Adrenal gland (tissue), 19 donors: ENCODE results near the gene ZDHHC24. TPM values are rescaled to one million over a fixed set of nuclear protein-coding genes. Genes with fewer than 3 reads are reported as not detected.

Source experiments
- DNase-seq, 7 donors: peaks; one replicate each; pipeline ENCODE4 v3.0.0-alpha.2; 2019 to 2020
- H3K27ac ChIP-seq, 5 donors: fragments of 200-600 bp; sonication (generic) in 4 of 5; 1 replicate in 3 of 5; 2 replicates in 2 of 5; pipeline versions ENCODE4 v1.5.1 to v1.8.0; 2016 to 2020; ENCODE audit warnings: mild to moderate bottlenecking in 1 of 5
- H3K27me3 ChIP-seq: fragments of 200-600 bp; 2 replicates; pipeline ENCODE4 v1.8.0; 2021
- H3K36me3 ChIP-seq, 2 donors: fragments of 200-600 bp; replicated peaks in 1 of 2; 1 replicate in 1 of 2; 2 replicates in 1 of 2; pipeline versions ENCODE4 v1.5.1 to v1.8.0; 2018 to 2022
- H3K4me1 ChIP-seq, 2 donors: fragments of 200-600 bp; replicated peaks in 1 of 2; 1 replicate in 1 of 2; 2 replicates in 1 of 2; pipeline versions ENCODE4 v1.5.1 to v1.8.0; 2018 to 2021
- H3K4me3 ChIP-seq, 4 donors: fragments of 200-600 bp; sonication (generic) in 3 of 4; one replicate each; pipeline ENCODE4 v1.5.1; 2016 to 2018
- H3K9me3 ChIP-seq, 3 donors: fragments of 200-600 bp; sonication (generic) in 1 of 3; replicated peaks in 1 of 3; 1 replicate in 2 of 3; 2 replicates in 1 of 3; pipeline versions ENCODE4 v1.5.1 to v1.8.0; 2016 to 2021
- POLR2A ChIP-seq, 2 donors: fragments of 450-650 bp; IDR thresholded peaks; one replicate each; pipeline ENCODE4 v1.6.1; 2017; ENCODE audit warnings: antibody characterized with exemption in 2 of 2, mild to moderate bottlenecking in 2 of 2, moderate library complexity in 1 of 2
- WGBS, 4 donors: extraction: QIAGEN DNeasy Blood & Tissue Kit in 2 of 4; methylation state at CpG; one replicate each; pipeline versions ENCODE4 v1.1.5 to v1.1.7; 2013 to 2017; 5-methylcytosine and 5-hydroxymethylcytosine counted together
- intact Hi-C, 2 donors: fragments of 100-400 bp; cut with DNase I; formaldehyde crosslinking; loops; one replicate each; pipeline versions ENCODE4 v1.14.1 to v1.15.0; 2022 to 2023
- long read RNA-seq, 10 donors: library from polyadenylated mRNA in 3 of 10; unstranded in 2 of 10; stranded (forward) in 1 of 10; transcript quantifications; one replicate each; pipeline ENCODE4 v2.0.0 and lab custom pipeline, GENCODE V29; 2021 to 2026
- polyA plus RNA-seq, 3 donors: library from polyadenylated mRNA; stranded (reverse); fragments of 200-250 nt in 2 of 3; fragments of 350-450 nt in 1 of 3; fragmentation: Illumina TruSeq in 1 of 3; extraction: RNeasy Lipid Tissue Mini Kit (QIAGEN cat#74804) in 1 of 3; gene quantifications; one replicate each; pipeline ENCODE4 v1.2.3, GENCODE V29; 2013 to 2014
- total RNA-seq, 9 donors: library from RNA; depleted of rRNA in 4 of 9; stranded (reverse); fragments of >200 nt in 4 of 9; fragments of 120-200 nt in 1 of 9; fragmentation: NEBNext Ultra II Directional in 1 of 9; extraction: Animal tissue kit (Norgen Biotek cat#: 25700) in 1 of 9; gene quantifications; one replicate each; pipeline versions ENCODE4 v1.1.0 to v1.2.4, GENCODE V29; 2013 to 2023
- TF ChIP-seq, protein P1 (sequence below), 6 experiments: fragments of 450-650 bp in 4 of 6; fragments of 200-600 bp in 2 of 6; sonication (generic) in 1 of 6; IDR thresholded peaks; 1 replicate in 5 of 6; 2 replicates in 1 of 6; pipeline versions ENCODE4 v1.5.1 to v1.8.0; 2016 to 2021; ENCODE audit warnings: antibody characterized with exemption in 6 of 6, mild to moderate bottlenecking in 2 of 6, moderate library complexity in 1 of 6
- donor health status: healthy with polysubstance abuse.
- donor health status: Bipolar disorder and iron deficiency.
- donor health status: DM: yes; HTN: yes; CAD: no.
- donor health status: DM: no; HTN: no; CAD: no.
- donor health status: DM: no; HTN: no; CAD: no.
- donor health status: DM: yes; HTN: yes; CAD: no.

ZDHHC24 gene, protein sequence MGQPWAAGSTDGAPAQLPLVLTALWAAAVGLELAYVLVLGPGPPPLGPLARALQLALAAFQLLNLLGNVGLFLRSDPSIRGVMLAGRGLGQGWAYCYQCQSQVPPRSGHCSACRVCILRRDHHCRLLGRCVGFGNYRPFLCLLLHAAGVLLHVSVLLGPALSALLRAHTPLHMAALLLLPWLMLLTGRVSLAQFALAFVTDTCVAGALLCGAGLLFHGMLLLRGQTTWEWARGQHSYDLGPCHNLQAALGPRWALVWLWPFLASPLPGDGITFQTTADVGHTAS
- 10 to 100 TPM in 8 of 9 donors, 1 to 10 TPM in 1; 9.4 to 34.7 (median 21.7) TPM for total RNA-seq
- 10 to 100 TPM in 1 of 3 donors, 1 to 10 TPM in 2; 8.6 to 12.8 (median 9.7) TPM for polyA plus RNA-seq
- long read RNA-seq, donor 1, full-length matches to known transcripts: 10 of 183 reads
- long read RNA-seq, donor 1, partial matches to known transcripts: 90 of 183 reads
- long read RNA-seq, donor 1, other reads (novel, unspliced or antisense): 83 of 183 reads
- long read RNA-seq, donor 2, full-length matches to known transcripts: 6 of 6 reads
- long read RNA-seq, donor 2, partial matches to known transcripts: 0 of 6 reads
- long read RNA-seq, donor 2, other reads (novel, unspliced or antisense): 0 of 6 reads
- long read RNA-seq, donor 3, full-length matches to known transcripts: 1 of 1 reads
- long read RNA-seq, donor 3, partial matches to known transcripts: 0 of 1 reads
- long read RNA-seq, donor 3, other reads (novel, unspliced or antisense): 0 of 1 reads
- long read RNA-seq, donor 4, full-length matches to known transcripts: 34 of 41 reads
- long read RNA-seq, donor 4, partial matches to known transcripts: 2 of 41 reads
- long read RNA-seq, donor 4, other reads (novel, unspliced or antisense): 5 of 41 reads
- long read RNA-seq, donor 5, full-length matches to known transcripts: 61 of 95 reads
- long read RNA-seq, donor 5, partial matches to known transcripts: 1 of 95 reads
- long read RNA-seq, donor 5, other reads (novel, unspliced or antisense): 33 of 95 reads
- long read RNA-seq, donor 6, full-length matches to known transcripts: 16 of 19 reads
- long read RNA-seq, donor 6, partial matches to known transcripts: 0 of 19 reads
- long read RNA-seq, donor 6, other reads (novel, unspliced or antisense): 3 of 19 reads
- long read RNA-seq, donor 7, full-length matches to known transcripts: 4 of 4 reads
- long read RNA-seq, donor 7, partial matches to known transcripts: 0 of 4 reads
- long read RNA-seq, donor 7, other reads (novel, unspliced or antisense): 0 of 4 reads
- long read RNA-seq, donor 8, full-length matches to known transcripts: 9 of 15 reads
- long read RNA-seq, donor 8, partial matches to known transcripts: 6 of 15 reads
- long read RNA-seq, donor 8, other reads (novel, unspliced or antisense): 0 of 15 reads
- long read RNA-seq, donor 9, full-length matches to known transcripts: 4 of 4 reads
- long read RNA-seq, donor 9, partial matches to known transcripts: 0 of 4 reads
- long read RNA-seq, donor 9, other reads (novel, unspliced or antisense): 0 of 4 reads
- long read RNA-seq, donor 10, full-length matches to known transcripts: 5 of 5 reads
- long read RNA-seq, donor 10, partial matches to known transcripts: 0 of 5 reads
- long read RNA-seq, donor 10, other reads (novel, unspliced or antisense): 0 of 5 reads

DNA sequence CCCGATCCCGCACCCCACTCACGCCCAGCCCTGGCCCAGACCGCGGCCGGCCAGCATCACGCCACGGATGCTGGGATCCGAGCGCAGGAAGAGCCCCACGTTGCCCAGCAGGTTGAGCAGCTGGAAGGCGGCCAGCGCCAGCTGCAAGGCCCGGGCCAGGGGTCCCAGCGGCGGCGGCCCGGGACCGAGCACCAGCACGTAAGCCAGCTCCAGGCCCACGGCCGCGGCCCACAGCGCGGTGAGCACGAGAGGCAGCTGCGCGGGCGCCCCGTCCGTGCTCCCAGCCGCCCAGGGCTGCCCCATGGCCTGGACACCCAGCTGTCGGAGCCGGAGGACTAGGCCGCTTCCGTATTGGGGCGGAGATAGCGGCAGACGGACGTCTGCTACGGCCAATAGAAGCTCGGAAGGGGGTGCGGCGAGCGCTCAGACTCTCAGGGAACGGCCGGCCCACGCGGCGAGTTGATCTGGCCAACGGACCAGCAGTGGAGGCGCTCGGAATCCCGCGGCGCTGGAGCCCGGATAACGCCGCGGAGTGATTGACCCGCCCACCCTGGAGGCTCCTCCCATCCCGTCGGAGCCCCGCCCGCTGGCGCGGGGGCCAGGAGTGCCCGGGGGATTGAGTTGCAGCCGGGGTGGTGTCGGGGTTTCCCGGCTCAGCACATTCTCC lies at the start of gene ZDHHC24:
TSS of gene ZDHHC24 (minus strand) at position 348 of the 667 bp plus-strand sequence. CDS start at position 303, 45 bp downstream.
- peaks cover 0 to 4% of the 10 kb centered on the region in 2 donors for H3K36me3 ChIP-seq
- intact Hi-C loops: loop anchor here in 1 of 2 donors (10.0 kb wide), 1 partner anchor 61 kb away; the partner anchor contains the start of gene DPP3
- 0 to 2% (median 0%) methylated on average over 11 to 71 of the region's 71 CpGs for WGBS, 4 donors
- peaks cover 10 to 18% of the 10 kb centered on the region in 2 donors for H3K4me1 ChIP-seq
- H3K9me3 ChIP-seq: no peaks in the 10 kb centered on the region
- H3K27ac ChIP-seq: peak within 1 kb of the TSS in 3 of 5 donors; percentile 46 to 73 (median 54)
- H3K4me3 ChIP-seq: peak within 1 kb of the TSS; percentile 25 to 86 (median 80)
- H3K27me3 ChIP-seq: no peaks in the 10 kb centered on the region
- peak; percentile 97 to 99 (median 98) for DNase-seq
- TF ChIP-seq, protein P1, sequence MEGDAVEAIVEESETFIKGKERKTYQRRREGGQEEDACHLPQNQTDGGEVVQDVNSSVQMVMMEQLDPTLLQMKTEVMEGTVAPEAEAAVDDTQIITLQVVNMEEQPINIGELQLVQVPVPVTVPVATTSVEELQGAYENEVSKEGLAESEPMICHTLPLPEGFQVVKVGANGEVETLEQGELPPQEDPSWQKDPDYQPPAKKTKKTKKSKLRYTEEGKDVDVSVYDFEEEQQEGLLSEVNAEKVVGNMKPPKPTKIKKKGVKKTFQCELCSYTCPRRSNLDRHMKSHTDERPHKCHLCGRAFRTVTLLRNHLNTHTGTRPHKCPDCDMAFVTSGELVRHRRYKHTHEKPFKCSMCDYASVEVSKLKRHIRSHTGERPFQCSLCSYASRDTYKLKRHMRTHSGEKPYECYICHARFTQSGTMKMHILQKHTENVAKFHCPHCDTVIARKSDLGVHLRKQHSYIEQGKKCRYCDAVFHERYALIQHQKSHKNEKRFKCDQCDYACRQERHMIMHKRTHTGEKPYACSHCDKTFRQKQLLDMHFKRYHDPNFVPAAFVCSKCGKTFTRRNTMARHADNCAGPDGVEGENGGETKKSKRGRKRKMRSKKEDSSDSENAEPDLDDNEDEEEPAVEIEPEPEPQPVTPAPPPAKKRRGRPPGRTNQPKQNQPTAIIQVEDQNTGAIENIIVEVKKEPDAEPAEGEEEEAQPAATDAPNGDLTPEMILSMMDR (IDR thresholded peaks at IDR 0.05): no peak
- TF ChIP-seq POLR2A (IDR thresholded peaks at IDR 0.05): peak; percentile 63 to 79

DNA sequence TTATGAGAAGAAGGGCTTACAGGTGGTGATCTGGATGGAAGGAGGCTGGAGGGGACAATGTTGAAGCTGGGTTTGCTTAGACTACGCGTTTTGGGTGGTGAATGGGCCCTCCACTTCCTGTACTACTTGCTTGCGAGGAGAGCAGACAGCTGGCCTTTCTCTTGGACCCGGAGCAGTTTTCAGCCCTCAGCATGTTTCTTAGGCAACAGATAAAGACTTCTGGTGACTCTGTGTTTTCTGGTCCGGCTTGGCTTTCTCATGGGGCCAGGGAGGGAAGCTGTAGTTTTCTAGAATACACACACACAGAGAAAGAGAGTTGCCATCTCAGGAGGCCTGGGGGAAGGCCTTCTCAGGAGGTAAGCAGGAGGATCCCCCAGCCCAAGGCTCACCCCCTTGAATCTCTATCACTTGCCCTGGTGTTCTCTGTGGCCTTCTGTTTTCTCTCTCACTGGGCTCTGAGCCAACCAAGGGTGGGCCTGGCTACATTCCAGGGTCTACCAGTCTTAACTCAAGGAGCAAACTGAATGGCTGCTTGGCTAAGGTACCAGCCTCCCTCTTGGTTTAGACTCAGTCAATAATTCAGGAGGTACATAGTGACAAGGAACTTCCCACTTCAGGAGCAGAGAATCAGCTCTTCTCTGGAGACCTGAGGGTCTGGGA lies 49.5 kb upstream of the ZDHHC24 start:
- Histone ChIP-seq H3K27me3 (no peaks in the 10 kb centered on the region), H3K4me3 (no peak overlapping the region), H3K36me3 (peaks cover 0 to 11% of the 10 kb centered on the region in 2 donors), H3K27ac (peak overlapping the region in 2 of 5 donors; percentile 33 to 52), H3K4me1 (peaks cover 27 to 35% of the 10 kb centered on the region in 2 donors), H3K9me3 (no peaks in the 10 kb centered on the region)
- intact Hi-C loops: no loop called here
- WGBS, 4 donors: 43 to 60% (median 55%) methylated on average over 5 of the region's 5 CpGs
- TF ChIP-seq, protein P1 (IDR thresholded peaks at IDR 0.05): no peak
- TF ChIP-seq POLR2A (IDR thresholded peaks at IDR 0.05): no peak
- DNase-seq: peak in 4 of 7 donors; percentile 38 to 72 (median 52)

DNA sequence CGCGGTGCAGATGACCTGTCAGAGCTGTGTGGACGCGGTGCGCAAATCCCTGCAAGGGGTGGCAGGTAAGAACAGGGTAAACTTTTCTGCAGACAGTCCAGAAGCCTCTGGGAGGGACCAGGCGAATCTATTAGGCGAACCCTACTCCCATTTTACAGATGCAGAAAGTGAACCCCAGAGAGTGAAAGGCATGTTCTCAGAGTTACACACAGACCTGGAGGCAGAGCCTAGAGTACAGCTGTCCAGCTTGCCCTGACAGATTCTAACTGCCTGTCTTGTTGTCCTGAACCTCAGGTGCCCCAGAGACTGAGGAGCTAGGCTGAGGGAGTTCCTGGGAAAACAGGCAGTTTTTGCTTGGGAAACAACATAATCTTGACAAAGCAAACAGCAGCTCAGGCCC lies 47.8 kb upstream of the ZDHHC24 start:
- peak overlapping the region in 3 of 4 donors; percentile 12 to 77 (median 43) for H3K4me3 ChIP-seq
- no peaks in the 10 kb centered on the region for H3K9me3 ChIP-seq
- no peaks in the 10 kb centered on the region for H3K36me3 ChIP-seq
- H3K4me1 ChIP-seq: peaks cover 22 to 30% of the 10 kb centered on the region in 2 donors
- intact Hi-C loops: no loop called here
- peak overlapping the region in 3 of 5 donors; percentile 66 to 90 (median 84) for H3K27ac ChIP-seq
- TF ChIP-seq POLR2A (IDR thresholded peaks at IDR 0.05): no peak
- TF ChIP-seq, protein P1 (IDR thresholded peaks at IDR 0.05): no peak
- no peaks in the 10 kb centered on the region for H3K27me3 ChIP-seq
- WGBS, 4 donors: 53 to 79% (median 64%) methylated on average over 6 to 7 of the region's 7 CpGs
- DNase-seq: no peak
